Stromal cell of bone marrow (primary cell): ENCODE results near the gene TMEM89.

Experiments used
- DNase-seq: peaks from one replicate; pipeline ENCODE4 v3.0.0-alpha.2; 2012; ENCODE audit warnings: low read depth

The TMEM89 gene

DNA sequence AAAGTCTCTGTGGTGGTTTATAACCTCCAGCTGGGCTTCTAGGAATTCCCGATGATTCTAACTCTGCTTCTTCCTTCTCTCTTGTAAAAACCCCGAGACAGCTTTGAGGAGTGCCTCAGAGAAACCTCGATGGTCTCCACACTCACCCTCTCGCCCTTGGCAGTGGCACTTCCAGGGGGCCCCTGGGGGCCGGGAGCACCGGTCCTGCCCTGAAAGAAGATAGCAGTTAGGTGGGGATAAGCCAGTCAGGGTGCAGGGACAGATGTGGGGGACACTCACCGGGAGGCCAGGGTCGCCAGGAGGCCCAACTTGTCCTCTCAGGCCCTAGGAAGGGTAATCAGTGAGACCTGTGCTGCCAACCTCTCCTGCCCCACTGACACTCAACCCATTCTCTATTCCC, 36.2 kb downstream of the TMEM89 start:
- DNase-seq = no peak

DNA sequence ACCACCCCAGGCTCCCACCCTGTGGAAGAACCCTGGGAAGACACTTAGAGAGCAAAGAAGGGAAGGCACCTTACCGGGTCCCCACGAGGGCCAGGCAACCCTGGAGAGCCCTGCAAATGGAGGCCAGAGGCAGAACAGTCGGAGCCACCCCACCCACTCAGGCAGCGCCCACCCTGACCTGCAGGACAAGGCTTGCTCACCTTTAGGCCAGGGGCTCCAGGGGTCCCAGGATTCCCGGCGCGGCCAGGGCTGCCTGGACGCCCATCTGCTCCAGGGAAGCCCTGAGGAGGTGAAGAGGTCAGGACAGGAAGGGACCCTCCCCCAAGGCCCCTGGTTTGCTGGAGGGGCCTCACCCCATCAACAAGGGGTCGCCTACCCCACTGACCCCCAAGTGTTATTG, 36.7 kb downstream of the TMEM89 start:
- no peak for DNase-seq

DNA sequence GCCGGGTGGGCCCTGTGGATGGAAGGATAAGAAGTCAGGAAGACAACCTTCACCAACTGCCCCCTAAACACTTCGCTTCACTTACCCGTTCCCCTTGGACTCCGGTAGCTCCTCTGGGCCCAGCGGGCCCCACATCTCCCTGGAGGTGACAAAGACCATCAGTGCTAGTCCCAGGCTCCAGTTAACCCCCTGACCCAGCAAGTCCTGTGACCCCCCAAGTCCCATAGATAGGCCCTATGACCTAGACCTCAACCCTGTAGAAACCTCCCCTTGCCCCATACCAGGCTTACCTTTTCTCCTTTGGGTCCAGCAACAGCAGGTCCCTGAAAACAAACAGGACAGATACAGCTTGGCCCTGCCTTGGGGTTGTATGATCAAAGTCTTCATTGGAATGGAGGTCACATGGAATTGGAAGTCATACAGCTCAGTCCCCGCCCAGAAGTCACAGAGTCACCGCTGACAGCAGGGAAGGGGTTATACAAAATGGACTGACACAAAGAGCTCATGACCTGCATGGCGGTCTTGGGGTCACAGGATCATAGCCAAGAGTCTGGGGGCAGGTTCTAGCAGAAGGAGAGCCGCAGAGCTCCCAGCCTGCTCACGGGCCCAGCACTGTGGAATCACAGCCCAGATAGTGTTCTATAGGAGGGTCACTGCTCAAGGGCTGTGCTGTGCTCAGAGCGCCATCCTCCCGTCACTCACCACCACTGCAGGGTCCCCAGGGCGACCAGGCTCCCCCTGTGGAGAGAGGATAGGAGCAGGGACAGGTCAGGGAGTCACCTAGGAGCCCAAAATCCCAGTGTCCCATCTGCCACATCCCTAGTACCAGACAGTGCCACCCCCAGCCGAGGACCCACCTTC, 39.7 kb downstream of the TMEM89 start:
- DNase-seq = no peak

DNA sequence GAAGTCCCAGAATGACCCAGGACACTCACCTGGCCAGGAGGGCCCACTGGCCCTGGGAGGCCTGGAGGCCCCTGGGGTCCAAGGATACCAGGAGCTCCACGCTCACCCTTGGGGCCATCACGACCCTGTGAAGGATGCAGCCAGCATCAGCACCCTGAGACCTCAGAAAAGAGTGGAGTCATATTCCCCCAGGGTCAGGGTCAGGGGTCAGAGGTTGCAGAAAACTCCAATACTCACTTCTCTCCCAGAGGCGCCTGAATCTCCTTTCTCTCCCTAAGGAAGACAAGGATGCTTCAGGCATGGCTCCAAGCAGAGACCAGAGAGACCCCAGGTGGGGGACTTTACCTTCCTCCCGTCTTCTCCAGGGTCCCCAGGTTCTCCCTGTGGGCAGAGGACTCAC, 44.9 kb downstream of the TMEM89 start:
- no peak for DNase-seq

DNA sequence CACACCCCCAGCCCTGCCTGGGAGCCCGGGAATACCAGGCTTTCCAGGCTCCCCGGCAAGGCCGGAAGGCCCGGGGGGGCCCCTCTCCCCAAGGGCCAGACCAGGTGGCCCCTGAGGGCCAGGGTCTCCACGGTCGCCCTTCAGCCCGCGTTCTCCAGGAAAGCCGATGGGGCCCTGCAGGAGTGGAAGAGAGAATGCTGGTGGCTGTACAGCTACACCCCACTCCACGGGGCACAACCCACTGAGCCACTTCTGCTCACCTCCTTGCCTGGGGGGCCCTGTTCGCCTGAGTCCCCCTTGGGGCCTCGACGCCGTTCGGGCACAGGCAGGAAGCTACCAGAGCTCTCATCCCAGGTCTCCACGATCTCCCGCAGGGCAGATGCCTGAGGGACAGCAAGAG, 46.2 kb downstream of the TMEM89 start:
- DNase-seq = no peak

DNA sequence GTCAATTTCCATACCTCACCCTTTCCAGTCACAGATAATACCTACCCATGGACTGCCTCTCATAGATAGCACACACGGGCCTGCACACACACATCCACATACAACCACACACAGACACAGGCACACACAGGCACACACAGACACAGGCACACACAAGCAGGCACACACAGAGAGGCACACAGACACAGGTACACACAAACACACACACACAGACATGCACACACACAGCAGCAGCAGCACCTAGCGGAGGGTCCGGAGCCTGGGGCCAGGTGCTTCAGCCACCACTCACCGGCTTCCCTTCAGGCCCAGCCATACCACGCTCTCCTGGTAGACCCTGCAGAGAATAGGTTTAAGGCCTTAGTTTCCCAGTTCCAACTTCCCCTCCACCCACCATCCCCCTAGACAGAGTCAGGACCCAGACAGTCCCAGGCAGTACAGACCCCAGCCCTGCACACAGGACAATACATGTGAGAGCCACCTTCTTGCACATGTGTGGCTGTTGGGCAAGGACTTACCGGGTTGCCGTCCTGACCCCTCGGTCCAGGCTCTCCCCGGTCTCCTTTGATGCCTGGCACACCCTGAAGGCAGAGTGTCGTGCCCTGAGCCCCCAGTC, 47.5 kb downstream of the TMEM89 start:
- no peak for DNase-seq

DNA sequence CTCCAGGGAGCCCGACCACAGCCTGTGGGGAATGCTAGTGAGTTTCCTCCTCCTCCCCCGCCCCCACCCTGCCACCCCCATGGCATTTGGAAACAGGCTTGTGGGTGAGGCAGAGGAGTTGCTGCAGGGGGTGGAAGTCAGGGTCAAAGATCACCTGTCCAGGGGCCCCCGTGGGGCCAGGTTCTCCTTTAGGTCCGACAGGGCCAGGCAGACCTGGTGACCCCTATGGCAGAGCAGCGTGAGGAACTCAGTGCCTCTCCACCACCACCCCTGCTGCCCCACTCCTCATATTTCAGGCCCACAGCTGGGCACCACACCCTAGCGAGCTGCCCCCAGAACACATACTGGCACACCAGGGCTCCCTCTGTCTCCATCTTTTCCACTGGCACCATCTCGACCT, 49.1 kb downstream of the TMEM89 start:
- DNase-seq = no peak

DNA sequence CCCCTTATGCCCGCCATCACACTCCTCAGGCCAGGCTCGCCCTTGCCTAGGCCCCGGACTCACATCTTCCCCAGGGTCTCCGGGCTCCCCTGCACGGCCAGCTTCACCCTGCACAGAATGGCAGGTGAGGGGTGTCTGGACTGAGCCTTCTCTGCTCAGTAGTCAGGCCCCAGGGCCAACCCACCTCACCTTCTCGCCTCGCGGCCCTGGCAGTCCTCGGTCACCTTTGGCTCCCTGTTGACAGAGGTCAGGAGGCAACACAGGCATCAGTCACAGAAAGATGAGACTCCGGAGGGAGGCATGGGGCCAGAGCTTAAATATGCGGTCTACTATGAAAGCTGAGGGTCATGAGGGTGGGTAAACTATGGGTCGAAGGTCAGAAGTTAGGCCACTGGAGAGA, 49.6 kb downstream of the TMEM89 start:
- DNase-seq = no peak
